NB4 (cell line): Measurements from ENCODE around the gene CDKL5.

ENCODE experiments used
- POLR2A ChIP-seq: IDR thresholded peaks from 2 replicates; pipeline ENCODE4 v1.6.1; 2011; ENCODE audit warnings: mild to moderate bottlenecking; ENCODE audit not compliant: insufficient read length; ENCODE audit errors: extremely low read depth
- TF ChIP-seq, protein P1 (sequence below): IDR thresholded peaks from one replicate; pipeline ENCODE4 v1.5.1; 2012; ENCODE audit warnings: low read depth, low read length

DNA sequence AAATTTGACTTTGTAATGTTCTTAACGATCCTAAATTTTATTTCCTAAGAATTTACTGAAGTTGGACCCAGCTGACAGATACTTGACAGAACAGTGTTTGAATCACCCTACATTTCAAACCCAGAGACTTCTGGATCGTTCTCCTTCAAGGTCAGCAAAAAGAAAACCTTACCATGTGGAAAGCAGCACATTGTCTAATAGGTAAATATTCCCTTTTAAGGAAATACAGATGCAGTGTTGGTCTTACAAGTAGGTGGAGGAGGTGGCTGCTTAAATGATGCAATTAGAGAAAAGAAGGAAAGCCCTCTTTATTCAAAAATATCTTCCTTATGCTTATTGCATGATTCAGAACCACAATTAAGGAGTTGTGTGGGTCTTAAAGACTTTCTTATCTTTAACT is 173.0 kb downstream of the CDKL5 start:
- TF ChIP-seq, protein P1, sequence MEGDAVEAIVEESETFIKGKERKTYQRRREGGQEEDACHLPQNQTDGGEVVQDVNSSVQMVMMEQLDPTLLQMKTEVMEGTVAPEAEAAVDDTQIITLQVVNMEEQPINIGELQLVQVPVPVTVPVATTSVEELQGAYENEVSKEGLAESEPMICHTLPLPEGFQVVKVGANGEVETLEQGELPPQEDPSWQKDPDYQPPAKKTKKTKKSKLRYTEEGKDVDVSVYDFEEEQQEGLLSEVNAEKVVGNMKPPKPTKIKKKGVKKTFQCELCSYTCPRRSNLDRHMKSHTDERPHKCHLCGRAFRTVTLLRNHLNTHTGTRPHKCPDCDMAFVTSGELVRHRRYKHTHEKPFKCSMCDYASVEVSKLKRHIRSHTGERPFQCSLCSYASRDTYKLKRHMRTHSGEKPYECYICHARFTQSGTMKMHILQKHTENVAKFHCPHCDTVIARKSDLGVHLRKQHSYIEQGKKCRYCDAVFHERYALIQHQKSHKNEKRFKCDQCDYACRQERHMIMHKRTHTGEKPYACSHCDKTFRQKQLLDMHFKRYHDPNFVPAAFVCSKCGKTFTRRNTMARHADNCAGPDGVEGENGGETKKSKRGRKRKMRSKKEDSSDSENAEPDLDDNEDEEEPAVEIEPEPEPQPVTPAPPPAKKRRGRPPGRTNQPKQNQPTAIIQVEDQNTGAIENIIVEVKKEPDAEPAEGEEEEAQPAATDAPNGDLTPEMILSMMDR, result no peak
- no peak for TF ChIP-seq POLR2A
